Right ventricle myocardium superior (tissue), 1 donor: ENCODE results near the gene NBDY. TPM values are rescaled to one million over a fixed set of nuclear protein-coding genes. Genes with fewer than 3 reads are reported as not detected.
"Not testable (repeated sequence)": the region's sequence is repeated elsewhere in the genome, so short reads cannot be mapped to it uniquely, and the experiment has no call there.

Experiments
- ATAC-seq: fragments of 200-7000 bp; cut with Tn5 transposase; one replicate; pipeline ENCODE4 v1.9.1; 2020; ENCODE audit warnings: mild to moderate bottlenecking; ENCODE audit not compliant: poor library complexity
- DNase-seq: peaks from one replicate; pipeline ENCODE4 v3.0.0-alpha.2; 2020
- intact Hi-C: fragments of 100-400 bp; cut with DNase I; formaldehyde crosslinking; loops from one replicate; pipeline ENCODE4 v1.11.2; 2022
- total RNA-seq: library from RNA; stranded (reverse); fragmentation: NEBNext Ultra II Directional; extraction: Animal tissue kit (Norgen Biotek cat#: 25700); gene quantifications from one replicate; pipeline ENCODE4 v1.2.1, GENCODE V29; 2021
- donor health status: DM: no; HTN: yes; CAD: no; lungs with severe emphysema.

Gene NBDY
- total RNA-seq, 1 donor from 2014 or later: 22.3 TPM

DNA sequence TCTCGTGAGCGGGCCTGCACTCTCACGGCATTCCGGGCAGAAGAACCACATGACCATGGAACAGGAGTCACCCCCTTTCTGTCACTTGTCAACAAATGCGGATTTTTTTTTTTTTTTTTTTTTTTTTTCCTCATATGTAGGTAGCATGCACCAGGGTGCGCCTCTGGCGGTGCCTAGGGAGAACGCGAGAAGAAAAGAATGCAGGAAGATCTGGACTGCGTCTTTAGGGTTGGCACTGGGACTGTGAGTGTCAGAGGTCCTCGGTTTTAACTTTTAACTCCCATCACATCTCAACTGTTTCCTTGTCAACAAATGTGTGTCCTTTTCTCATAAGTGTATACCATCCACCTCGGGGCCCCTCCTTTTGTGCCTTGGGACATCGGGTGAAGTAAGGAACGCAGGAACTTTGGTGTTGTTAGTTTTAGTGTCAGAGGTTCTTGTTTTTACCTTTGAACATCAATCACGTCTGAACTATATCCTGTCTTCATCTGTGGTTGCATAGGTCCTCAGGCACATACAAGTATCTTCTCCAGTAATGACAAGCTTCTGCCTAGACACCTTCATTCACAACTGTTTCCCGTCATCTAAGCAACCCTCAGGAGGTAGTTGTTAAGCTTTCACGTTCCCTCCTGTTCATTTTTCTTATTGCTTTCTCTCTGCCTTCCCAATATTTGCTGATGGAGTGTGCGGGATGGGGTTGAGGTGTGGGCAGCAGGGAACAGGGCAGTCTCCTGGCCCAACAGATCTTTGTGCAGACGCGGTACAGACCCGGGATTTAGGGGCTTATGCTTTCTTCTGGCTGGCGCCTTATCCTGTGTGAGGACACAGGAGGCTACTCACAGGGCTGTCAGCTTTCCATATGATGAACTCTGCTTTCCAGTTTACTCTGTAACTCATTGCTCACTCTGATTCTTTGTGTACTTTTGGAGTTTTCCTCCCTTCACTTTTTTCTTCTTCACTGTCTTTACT is 51.9 kb downstream of the NBDY start:
- intact Hi-C loops: not testable (repeated sequence)

DNA sequence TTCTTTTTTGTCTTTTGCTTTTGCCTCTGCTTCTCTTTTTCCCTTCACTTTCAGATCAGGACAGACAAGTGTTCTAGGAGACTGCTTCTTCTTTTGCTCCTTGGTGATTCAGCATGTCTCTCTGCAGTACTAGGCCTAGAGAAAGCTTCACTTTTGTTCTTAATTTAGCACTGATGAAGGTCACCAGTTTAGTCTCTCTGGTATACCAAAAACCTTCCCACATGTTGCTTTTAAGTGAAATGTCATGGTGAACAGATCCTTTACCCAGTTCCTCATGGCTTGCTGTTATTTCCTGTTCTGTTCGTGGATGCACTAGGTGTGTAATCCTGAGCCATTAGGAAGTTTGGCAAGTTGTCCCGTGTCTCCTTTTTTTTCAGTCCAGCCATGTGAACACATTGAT is 53.3 kb downstream of the NBDY start:
- DNase-seq: no peak
- intact Hi-C loops: no loop called here
- no peak for ATAC-seq

More for the DNA sequence above, 51.9 kb downstream of the NBDY start:
- ATAC-seq, DNase-seq: not testable (repeated sequence)

DNA sequence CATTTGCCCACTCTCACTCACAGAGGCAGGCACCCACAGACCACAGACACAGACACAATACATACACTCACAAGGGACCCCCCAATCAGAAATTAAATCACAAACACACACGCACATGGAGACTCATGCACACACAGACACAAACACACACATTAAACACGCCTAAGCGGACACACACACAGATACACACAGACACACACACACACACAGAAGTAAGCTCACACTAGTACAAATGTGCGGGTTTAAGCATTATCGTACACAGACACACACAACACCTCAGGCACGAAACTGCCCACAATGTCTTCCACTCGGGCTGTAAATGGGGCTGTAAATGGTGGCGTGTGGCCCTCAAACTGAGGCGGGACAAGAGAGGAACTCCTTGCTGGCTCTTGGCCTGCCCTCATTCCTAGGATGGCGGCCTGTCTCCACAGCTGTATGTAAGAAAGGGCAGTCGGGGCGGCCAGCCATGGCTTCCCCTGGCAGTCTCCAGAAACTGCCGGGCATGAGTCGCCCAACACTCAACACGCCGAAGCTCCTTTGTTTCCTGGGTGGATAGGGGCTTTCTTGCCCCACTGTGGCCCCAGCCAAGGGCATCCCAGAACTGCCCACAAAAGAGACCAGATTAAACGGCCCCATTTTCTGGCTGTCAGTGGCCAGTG is 53.9 kb downstream of the NBDY start:
- ATAC-seq: no peak
- no peak for DNase-seq
- intact Hi-C loops: no loop called here

DNA sequence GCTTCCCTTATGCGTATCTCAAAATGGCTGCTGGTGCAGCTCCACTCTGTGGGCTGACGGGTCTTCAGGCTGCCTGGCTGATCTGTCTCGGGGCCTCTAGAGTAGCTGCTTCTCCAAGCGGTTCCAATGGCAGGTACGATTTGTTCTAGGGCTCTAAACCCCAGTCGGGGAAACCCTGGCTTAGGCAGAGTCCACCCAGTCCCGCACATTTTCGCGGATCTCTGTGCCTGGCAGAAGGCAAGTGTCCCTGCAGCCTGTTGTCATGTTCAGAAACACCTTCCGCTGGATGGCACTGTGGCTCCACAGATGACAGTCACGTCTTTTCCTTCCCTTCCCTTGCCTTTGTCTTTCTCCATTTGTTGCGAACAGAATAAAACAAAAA is 54.4 kb downstream of the NBDY start:
- intact Hi-C loops: no loop called here
- ATAC-seq (no peak), DNase-seq (no peak)

DNA sequence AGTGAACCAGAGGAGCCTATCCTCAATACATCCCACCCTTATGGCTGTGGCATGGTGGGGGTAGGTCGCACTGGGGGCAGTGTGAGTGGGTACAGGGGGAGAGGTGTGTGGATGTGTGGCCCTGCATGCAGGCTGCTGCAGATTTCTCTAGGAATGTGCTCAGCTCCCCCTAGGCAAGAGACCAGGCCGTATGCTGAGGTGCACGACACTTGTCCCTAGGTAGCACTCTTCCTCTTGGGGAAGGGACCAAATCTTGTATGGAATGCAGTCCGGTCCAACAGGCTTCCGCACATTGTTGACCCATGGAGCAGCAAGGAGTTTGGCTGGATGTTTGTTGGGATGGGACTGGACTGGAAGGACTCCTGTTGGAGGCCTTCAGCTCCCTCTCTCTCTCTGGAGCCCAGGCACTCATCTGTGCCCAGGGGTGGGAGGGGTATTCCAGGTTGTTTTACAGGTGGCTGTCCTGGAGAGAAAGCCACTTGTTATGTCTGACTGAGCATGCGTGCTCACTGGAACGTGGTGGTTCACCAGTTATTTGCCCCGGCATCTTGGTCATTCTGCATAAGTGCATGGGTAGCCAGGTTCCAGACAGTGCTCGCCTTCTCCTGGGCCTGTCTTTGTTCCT is 55.1 kb downstream of the NBDY start:
- ATAC-seq: no peak
- no peak for DNase-seq
- intact Hi-C loops: no loop called here

DNA sequence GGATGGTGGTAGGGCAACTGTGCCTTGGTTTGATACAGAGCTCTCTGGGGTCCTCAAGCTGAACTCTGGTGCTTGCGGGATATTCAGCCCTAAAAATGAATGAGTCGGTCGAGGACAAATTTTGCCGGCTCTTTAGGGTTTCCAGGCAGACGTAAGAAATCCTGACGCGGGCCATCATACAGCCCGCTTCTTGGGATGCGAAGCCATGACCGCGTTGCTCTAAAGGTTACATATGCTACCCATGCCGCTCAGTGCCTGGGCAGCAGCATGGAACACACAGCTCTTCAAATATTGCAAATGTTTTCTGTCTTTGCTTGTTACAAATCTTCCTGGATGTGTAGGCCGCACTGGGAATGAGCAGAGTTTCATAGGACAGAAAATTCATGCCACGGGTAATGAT is 55.6 kb downstream of the NBDY start:
- DNase-seq (no peak), ATAC-seq (no peak)
- intact Hi-C loops: no loop called here

DNA sequence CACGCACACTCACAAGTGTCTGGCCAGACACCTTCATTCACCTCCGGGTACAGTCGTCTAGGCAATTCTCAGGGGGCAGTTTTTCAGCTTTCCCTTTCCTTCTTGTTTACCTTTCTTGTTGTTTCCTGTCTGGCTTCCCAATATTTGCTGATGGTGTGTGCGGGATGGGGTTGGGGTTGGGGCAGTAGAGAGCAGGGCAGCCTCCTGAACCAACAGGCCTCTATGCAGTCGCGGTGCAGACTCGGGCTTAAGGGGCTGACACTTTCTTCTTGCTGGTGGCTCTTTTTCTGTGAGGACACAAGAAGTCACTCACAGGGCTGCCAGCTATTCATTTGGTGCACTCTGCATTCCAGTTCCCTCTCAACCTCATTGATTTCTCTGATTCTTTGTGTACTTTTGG is 56.4 kb downstream of the NBDY start:
- no peak for ATAC-seq
- intact Hi-C loops: no loop called here
- DNase-seq: no peak

DNA sequence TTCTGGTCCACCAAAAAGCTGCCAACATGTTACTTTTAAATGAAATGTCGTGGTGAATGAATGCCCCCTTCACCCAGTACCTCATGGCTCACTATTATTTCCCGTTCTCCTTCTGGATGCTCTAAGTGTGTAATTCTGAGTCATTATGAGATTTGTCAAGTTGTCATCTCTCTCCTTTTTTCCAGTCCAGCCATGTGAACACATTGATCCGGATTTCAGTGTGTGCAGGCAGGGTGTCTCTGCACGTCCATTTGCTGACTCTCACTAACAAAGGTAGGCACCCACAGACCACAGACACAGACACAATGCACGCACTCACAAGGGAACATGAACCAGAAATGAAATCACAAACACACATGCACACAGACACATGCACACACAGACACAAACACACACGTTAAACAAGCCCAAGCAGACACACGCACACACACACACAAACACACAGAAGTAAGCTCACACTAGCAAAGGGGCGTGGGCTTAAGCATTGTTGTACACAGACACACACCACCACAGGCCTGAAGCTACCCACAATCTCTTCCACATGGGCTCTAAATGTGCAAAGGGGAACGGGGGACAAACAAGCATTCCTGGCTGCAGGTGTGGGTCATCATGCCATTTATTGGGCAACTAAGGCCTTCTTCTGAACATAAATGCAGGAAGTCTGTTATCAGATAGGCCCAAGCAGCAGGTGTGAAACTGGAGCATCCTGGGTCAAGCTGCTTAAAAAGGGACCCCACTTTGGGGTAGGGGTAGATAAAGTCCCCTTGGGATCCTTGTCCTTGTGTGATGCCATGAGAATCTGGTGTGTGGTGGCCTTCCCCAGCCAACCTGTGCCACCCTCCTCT is 58.1 kb downstream of the NBDY start:
- intact Hi-C loops: no loop called here
- DNase-seq: no peak

DNA sequence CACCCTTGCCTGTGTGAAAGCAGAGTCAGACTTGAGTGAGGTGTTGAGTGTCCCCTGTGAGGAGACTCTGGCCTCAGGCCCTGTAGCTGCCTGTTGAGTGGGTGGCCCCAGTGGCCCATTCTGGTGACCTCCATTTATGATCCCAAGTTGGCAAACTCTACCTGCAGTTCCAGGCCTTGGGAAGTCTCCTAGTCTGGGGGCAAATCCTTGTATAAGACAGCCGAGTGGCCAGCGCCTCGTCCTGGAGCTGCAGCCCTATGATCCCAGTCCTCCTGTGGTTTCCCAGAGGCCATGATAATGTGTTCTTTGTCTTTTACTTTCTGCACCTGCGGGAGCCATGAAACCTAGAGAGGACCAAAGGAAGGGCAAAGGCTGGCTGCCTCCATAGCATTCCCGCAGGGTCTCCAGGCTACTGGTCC is 58.7 kb downstream of the NBDY start:
- no peak for DNase-seq
- intact Hi-C loops: no loop called here
- ATAC-seq: no peak

More for the DNA sequence above, 58.1 kb downstream of the NBDY start:
- ATAC-seq: no peak

DNA sequence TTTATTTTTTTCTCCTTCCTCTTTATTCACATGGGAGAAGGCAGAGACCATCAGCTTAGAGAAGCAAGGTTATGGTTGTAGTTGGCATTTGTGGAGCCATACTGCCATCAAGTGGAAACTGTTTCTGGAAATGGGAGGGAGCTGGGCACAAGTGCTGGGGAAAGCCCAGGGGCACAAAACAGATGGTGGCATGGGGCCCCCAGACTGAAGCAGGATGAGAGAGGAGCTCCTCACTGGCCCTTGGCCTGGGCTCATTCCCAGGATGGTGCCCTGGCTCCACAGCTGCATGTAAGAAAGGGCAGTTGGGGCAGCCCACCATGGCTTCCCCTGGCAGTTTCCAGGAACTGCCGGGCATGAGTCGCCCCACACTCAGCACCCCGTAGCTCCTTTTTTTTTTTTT is 59.2 kb downstream of the NBDY start:
- no peak for ATAC-seq
- no peak for DNase-seq

DNA sequence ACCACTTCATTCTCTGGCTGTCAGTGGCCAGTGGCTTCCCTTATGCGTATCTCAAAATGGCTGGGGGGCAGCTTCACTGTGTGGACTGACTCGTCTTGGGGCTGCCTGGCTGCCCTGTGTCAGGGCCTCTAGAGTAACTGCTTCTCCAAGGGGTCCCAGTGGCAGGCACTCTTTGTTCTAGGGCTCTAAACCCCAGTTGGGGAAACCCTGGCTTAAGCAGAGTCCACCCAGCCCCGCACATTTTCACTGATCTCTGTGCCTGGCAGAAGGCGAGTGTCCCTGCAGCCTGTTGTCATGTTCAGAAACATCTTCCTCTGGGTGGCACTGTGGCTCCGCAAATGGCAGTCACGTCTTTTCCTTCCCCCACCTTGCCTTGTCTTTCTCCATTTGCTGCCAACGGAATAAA is 59.7 kb downstream of the NBDY start:
- intact Hi-C loops: no loop called here
- ATAC-seq (no peak), DNase-seq (no peak)

More for the DNA sequence above, 59.2 kb downstream of the NBDY start:
- intact Hi-C loops: no loop called here

DNA sequence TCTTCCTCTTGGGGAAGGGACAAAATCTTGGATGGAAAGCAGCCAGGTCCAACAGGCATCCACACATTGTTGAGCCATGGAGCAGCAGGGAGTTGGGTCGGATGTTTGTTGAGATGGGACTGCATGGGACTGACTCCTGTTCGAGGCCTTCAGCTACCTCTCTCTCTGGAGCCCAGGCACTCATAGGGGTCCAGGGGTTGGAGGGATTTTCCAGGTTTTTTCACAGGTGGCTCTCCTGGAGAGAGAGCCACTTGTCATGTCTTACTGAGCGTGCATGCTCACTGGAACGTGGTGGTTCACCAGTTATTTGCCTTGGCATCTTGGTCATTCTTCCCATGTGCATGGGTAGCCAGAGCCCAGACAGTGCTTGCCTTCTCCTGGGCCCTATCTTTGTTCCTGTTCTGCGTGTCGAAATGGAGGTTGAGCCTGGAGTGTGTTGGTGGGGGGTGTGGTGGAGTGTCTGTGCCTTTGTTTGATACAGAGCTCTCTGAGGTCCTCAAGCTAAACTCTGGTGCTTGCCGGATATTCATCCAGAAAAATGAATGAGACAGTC is 60.6 kb downstream of the NBDY start:
- DNase-seq: no peak
- no peak for ATAC-seq
- intact Hi-C loops: no loop called here

DNA sequence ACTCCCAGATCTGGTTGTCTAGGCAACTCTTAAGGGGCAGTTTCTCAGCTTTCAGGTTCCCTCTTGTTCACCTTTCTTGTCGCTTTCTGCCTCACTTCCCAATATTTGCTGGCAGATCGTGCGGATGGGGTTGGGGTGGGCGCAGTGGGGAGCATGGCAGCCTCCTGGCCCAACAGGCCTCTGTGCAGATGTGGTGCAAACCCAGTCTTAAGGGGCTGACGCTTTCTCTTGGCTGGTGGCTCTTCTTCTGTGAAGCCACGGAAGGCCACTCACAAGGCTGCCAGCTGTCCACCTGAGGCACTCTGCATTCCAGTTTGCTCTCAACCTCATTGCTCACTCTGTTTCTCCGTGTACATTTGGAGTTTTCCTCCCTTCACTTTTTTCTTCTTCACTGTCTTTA is 61.7 kb downstream of the NBDY start:
- DNase-seq (no peak), ATAC-seq (no peak)
- intact Hi-C loops: no loop called here

DNA sequence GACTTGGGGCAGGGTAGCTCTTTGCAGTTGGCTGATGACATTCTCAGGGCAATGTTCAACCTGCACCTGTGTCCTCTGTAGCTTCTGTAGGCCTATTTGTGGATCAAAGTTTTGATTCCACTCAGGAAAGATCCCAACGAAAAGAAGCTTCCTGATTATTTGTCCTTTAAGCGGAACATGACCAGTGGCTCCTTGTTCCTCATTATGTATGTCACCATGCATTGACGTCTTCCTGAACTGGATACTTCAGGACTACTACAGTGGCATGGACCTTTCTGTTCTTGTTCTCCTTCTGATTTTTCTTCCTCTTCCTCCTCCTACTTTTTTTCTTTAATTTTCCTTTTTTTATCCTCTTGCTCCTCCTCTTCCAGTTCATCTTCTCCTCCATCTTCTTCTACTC is 62.4 kb downstream of the NBDY start:
- intact Hi-C loops: no loop called here
- no peak for ATAC-seq

DNA sequence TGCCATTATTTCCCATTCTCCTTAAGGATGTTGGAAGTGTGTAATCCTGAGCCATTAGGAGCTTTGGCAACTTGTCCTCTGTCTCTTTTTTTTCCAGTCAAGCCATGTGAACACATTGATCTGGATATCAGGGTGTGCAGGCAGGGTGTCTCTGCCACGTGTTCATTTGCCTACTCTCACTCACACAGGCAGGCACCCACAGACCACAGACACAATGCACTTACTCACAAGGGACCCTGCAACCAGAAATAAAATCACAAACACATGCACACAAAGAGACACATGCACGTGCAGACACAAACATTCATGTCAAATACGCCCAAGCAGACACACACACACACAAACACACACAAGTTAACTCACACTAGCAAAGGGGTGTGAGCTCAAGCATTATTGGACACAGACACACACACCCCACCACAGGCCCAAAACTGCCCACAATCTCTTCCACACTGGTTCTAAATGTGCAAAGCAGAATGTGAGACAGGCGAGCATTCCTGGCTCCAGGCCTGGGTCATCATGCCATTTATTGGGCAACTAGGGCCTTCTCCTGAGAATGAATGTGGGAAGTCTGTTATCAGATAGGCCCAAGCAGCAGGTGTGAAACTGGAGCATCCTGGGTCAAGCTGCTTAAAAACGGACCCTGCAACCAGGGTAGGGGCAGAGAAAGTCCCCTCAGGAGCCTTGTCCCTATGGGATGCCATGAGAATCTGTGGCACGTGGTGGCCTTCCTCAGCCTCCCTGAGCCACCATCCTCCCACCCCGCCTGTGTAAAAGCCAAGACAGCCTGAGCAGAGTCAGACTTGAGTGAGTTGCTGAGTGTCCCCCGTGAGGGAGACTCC is 63.4 kb downstream of the NBDY start:
- ATAC-seq: no peak
- no peak for DNase-seq
- intact Hi-C loops: no loop called here

More for the DNA sequence above, 62.4 kb downstream of the NBDY start:
- no peak for DNase-seq

DNA sequence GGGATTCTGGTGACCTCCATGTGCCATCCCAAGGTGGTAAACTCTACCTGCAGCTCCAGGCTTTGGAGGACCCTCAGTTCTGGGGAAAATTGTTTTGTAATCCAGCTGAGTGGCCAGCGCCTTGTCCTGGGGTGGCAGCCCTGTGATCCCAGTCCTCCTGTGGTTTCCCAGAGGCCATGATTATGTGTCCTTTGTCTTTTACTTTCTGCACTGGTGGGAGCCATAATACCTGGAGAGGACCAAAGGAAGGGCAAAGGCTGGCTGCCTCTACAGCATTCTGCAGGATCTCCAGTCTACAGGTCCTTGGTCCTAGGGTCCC is 64.0 kb downstream of the NBDY start:
- ATAC-seq (no peak), DNase-seq (no peak)
- intact Hi-C loops: no loop called here

DNA sequence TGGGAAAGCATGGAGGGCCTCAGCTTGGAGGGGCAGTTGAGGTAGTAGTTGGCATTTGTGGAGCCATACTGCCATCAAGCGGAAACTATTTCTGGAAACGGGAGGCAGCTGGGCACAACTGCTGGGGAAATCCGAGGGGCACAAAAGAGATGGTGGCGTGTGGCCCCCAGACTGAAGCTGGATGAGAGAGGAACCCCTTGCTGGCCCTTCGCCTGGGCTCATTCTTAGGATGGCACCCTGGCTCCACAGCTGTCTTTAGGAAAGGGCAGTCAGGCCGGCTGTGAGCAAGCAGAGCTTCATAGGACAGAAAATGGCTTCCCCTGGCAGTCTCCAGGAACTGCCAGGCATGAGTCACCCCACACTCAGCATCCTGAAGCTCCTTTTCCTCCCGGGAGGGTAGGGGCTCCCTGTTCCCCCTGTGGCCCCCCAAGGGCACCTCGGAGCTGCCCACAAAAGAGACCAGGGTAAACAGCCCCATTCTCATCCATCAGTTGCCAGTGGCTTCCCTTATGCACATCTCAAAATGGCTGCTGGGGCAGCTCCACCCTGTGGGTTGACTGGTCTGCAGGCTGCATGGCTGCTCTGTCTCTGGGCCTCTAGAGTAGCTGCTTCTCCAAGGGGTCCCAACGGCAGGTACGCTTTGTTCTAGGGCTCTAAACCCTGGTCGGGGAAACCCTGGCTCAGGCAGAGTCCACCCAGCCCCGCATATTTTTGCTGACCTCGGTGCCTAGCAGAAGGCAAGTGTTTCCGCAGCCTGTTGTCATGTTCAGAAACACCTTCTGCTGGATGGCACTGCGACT is 64.7 kb downstream of the NBDY start:
- intact Hi-C loops: no loop called here
- no peak for DNase-seq
- no peak for ATAC-seq
